ENCODE data around the gene DNAJC5. TPM values are rescaled to one million over a fixed set of nuclear protein-coding genes. Genes with fewer than 3 reads are reported as not detected.

Gene DNAJC5
- total RNA-seq, 1 donor from 2014 or later: 49.8 TPM

DNA sequence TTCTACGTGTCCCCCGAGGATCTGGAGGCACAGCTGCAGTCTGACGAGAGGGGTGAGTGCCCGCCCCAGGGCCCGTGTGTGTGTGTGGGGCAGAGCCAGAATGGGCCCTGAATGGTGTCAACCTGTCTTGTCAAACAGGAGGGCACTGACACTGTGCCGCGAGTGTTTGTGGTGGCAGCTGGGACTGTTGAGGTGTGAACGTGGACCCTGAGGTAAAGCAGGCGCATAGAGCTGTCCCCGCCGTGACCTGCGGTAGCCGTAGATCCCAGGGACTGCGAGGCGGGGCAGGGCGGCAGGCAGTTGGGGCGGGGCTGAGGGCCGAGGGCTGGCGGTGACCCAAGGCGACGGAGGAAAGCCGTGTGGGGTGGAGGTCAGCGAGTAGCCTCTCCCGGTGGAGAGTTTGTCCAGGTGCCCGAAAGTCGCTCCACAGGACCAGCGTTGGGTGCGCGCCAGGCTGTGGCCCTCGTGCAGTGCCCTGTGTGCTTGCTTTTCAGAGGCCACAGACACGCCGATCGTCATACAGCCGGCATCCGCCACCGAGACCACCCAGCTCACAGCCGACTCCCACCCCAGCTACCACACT lies 36.1 kb downstream of the DNAJC5 start:
- H3K9me3 ChIP-seq: no peaks in the 10 kb centered on the region
- no peak for ATAC-seq
- no peaks in the 10 kb centered on the region for H3K4me1 ChIP-seq
- peaks cover 84% of the 10 kb centered on the region for H3K36me3 ChIP-seq
- TF ChIP-seq, protein P1, sequence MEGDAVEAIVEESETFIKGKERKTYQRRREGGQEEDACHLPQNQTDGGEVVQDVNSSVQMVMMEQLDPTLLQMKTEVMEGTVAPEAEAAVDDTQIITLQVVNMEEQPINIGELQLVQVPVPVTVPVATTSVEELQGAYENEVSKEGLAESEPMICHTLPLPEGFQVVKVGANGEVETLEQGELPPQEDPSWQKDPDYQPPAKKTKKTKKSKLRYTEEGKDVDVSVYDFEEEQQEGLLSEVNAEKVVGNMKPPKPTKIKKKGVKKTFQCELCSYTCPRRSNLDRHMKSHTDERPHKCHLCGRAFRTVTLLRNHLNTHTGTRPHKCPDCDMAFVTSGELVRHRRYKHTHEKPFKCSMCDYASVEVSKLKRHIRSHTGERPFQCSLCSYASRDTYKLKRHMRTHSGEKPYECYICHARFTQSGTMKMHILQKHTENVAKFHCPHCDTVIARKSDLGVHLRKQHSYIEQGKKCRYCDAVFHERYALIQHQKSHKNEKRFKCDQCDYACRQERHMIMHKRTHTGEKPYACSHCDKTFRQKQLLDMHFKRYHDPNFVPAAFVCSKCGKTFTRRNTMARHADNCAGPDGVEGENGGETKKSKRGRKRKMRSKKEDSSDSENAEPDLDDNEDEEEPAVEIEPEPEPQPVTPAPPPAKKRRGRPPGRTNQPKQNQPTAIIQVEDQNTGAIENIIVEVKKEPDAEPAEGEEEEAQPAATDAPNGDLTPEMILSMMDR (IDR thresholded peaks at IDR 0.05): no peak
- intact Hi-C loops (cut with DNase I): no loop called here
- no peak for DNase-seq
- H3K27ac ChIP-seq: no peak overlapping the region
- no peak overlapping the region for H3K4me3 ChIP-seq
- no peaks in the 10 kb centered on the region for H3K27me3 ChIP-seq

DNA sequence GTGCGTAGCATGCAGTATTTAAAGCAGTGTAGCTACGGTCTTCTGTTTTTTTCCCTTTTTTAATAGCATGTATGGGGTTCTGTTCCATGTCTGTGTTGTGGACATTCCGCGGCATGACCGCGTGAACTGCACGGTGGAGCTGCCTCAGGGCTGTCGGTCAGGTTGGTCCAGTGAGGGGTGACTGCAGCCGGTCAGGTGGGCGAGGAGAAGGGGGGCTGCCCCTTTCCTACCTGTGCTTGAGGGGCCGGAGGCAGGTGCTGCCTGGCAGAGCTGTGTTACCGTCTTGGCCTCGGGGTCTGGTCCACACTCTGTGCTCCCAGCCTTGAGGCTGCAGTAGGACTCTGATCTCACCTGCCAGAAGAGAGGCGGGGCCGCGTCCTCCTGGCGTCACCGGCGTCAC lies 36.8 kb downstream of the DNAJC5 start:
- Histone ChIP-seq H3K27me3 (no peaks in the 10 kb centered on the region), H3K36me3 (peaks cover 80% of the 10 kb centered on the region), H3K27ac (no peak overlapping the region), H3K4me1 (no peaks in the 10 kb centered on the region), H3K4me3 (no peak overlapping the region), H3K9me3 (no peaks in the 10 kb centered on the region)
- ATAC-seq: no peak
- TF ChIP-seq, protein P1 (IDR thresholded peaks at IDR 0.05): no peak
- DNase-seq: no peak
- intact Hi-C loops (cut with DNase I): no loop called here

DNA sequence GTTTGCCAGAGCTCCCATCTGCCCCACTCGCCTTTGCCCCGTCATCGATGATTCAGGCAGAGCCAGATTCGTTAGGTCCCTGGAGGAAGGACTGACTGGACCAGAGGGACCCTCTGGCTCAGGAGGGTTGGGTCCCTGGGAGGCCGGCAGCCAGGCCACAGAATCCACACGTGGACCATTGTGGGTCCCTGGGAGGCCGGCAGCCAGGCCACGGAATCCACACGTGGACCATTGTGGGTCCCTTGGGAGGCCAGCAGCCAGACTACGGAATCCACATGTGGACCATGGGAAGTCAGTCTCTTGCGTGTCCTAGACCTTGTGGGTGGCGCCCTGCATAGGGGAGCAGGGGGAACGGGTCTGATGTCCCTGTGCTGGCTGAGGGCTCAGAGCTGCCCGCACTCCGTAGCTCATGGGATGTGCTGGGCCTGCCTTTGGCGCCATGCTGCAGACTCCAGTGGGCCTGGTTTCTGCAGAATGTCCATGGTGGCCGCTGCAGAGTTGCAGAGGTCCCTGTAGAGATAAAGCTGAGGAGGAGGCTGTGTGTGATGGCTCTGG lies 37.8 kb downstream of the DNAJC5 start:
- Histone ChIP-seq H3K27me3 (no peaks in the 10 kb centered on the region), H3K36me3 (peaks cover 76% of the 10 kb centered on the region), H3K4me1 (no peaks in the 10 kb centered on the region), H3K27ac (no peak overlapping the region), H3K4me3 (no peak overlapping the region), H3K9me3 (no peaks in the 10 kb centered on the region)
- TF ChIP-seq, protein P1 (IDR thresholded peaks at IDR 0.05): no peak
- intact Hi-C loops (cut with DNase I): no loop called here
- DNase-seq: no peak
- no peak for ATAC-seq

DNA sequence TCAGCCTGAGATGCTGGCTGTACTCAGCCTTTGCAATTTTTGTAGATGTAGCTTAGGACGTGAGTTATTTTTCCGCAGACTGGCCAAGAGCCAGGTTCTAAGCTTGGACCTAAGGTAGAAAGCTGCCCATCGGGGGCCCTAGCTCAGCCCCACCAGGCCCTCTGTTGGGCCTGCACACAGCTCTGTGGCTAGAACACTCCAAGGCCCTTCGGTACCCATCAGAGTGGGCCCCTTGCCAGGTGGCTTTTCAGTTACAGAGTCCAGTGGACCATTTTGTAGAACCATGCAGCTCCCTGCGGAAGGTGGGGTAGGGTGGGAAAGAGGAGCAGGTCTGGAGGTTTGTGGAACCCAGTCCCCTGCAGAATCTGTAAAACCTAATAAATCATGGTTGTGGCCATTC lies 38.7 kb downstream of the DNAJC5 start:
- TF ChIP-seq, protein P1 (IDR thresholded peaks at IDR 0.05): no peak
- ATAC-seq: no peak
- Histone ChIP-seq H3K4me3 (no peak overlapping the region), H3K9me3 (no peaks in the 10 kb centered on the region), H3K4me1 (no peaks in the 10 kb centered on the region), H3K27ac (no peak overlapping the region), H3K36me3 (peaks cover 67% of the 10 kb centered on the region), H3K27me3 (no peaks in the 10 kb centered on the region)
- intact Hi-C loops (cut with DNase I): no loop called here
- DNase-seq: no peak

DNA sequence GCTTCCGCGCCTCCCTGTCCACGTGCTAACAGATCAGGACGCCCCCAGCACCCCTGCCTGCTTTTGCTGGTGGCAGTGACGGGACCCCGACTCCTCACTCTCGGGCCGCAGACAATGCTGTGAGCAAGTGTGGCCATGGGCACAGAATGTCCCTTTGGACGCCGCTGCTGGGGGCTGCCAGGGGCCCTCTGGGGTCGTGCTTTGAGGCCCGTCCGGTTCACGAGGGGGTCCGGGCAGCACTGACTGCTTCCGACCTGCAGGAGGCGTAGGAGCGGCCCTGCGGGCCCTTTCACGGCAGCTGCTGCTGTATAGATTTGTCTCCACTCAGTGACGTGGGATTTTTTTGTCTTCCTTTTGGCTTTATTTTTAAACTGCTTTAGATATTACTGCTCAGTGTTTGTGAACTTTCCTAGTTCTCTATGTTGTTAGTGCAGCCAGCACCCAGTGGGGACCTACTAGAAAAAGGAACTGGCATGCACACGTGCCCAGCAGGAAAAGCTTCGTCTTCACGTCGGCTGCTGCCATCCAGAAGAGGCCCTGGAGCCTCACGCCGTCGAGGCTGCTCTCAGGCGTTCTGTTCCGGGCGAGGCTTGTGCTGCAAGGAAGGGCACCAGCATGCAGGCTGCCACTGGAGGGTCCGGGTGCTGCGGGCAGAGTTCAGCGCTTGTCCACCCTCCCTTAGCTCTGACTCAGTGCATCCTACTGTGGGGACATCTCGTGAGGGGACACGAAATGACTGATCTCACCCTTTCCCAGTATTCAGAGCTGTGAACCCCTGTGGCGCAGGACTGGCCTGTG lies 39.5 kb downstream of the DNAJC5 start:
- intact Hi-C loops (cut with DNase I): no loop called here
- no peaks in the 10 kb centered on the region for H3K9me3 ChIP-seq
- DNase-seq (no peak), ATAC-seq (no peak)
- H3K27me3 ChIP-seq: no peaks in the 10 kb centered on the region
- no peak overlapping the region for H3K27ac ChIP-seq
- peaks cover 67% of the 10 kb centered on the region for H3K36me3 ChIP-seq
- H3K4me3 ChIP-seq: no peak overlapping the region
- TF ChIP-seq, protein P1 (IDR thresholded peaks at IDR 0.05): peak; percentile 19
- no peaks in the 10 kb centered on the region for H3K4me1 ChIP-seq

All from upper lobe of right lung (tissue), 1 donor.